Endothelial cell of umbilical vein (primary cell): ENCODE data around the gene BORCS5. TPM values are rescaled to one million over a fixed set of nuclear protein-coding genes. Genes with fewer than 3 reads are reported as not detected.

Experiments used
- BruUV-seq: library from RNA; stranded (reverse); fragments of 400-500 nt; replicated peaks from 2 replicates; lab custom pipeline; 2021; lab: Mats Ljungman, UMichigan
- CTCF ChIA-PET: fragments of 300-600, 350-600 bp; sonication (Branson Sonifier 250); formaldehyde crosslinking; loops from one replicate; lab custom pipeline; 2021; ENCODE audit warnings: antibody characterized with exemption, inconsistent platforms; lab: Charles Lee
- POLR2A ChIA-PET: fragments of 300-600, 350-600 bp; sonication (Branson Sonifier 250); formaldehyde crosslinking; loops from one replicate; lab custom pipeline; 2021; ENCODE audit warnings: antibody characterized with exemption, inconsistent platforms; lab: Charles Lee
- DNase-seq: peaks from one replicate; pipeline ENCODE4 v3.0.0-alpha.2; 2011; ENCODE audit warnings: low read depth, low spot score
- FAIRE-seq: peaks from 2 replicates; lab custom pipeline; 2011; peaks lifted over from hg19 to GRCh38; lab: Jason Lieb, UNC
- H2AFZ ChIP-seq: 2 replicates; pipeline ENCODE4 v1.6.0; 2012; ENCODE audit warnings: low read depth, low read length, control low read depth, inconsistent platforms
- H3K27ac ChIP-seq: 2 replicates; pipeline ENCODE4 v1.5.1; 2011; ENCODE audit warnings: low read depth, mild to moderate bottlenecking, control low read depth, low read length, moderate library complexity; ENCODE audit not compliant: insufficient read depth
- H3K27me3 ChIP-seq, 2 experiments: 2 replicates each; pipeline versions ENCODE4 v1.6.0 to v1.6.1; 2011; ENCODE audit warnings: low read length in 2 of 2, mixed read lengths in 1 of 2; ENCODE audit not compliant: control insufficient read depth in 2 of 2, insufficient read depth in 2 of 2
- H3K36me3 ChIP-seq, 2 experiments: 2 replicates in 1 of 2; 3 replicates in 1 of 2; pipeline ENCODE4 v1.5.1; 2011; ENCODE audit warnings: low read length in 2 of 2, mild to moderate bottlenecking in 1 of 2, moderate library complexity in 1 of 2; ENCODE audit not compliant: control insufficient read depth in 2 of 2, insufficient read depth in 2 of 2; ENCODE audit errors: extremely low read depth in 1 of 2
- H3K4me1 ChIP-seq: 3 replicates; pipeline ENCODE4 v1.5.1; 2011; ENCODE audit warnings: mild to moderate bottlenecking, low read length; ENCODE audit not compliant: control insufficient read depth, insufficient read depth; ENCODE audit errors: extremely low read depth
- H3K4me2 ChIP-seq: 2 replicates; pipeline ENCODE4 v1.6.1; 2011; ENCODE audit warnings: low read length, control low read depth, mixed read lengths; ENCODE audit not compliant: insufficient read depth
- H3K4me3 ChIP-seq, 3 experiments: fragments of 200-600 bp in 1 of 3; sonication (generic), shearing (Covaris generic) in 1 of 3; replicated peaks in 1 of 3; 2 replicates each; pipeline ENCODE4 v1.5.1; 2011 to 2016; ENCODE audit warnings: control low read depth in 3 of 3, low read length in 3 of 3, mild to moderate bottlenecking in 2 of 3, inconsistent platforms in 1 of 3, low read depth in 1 of 3, moderate library complexity in 1 of 3; ENCODE audit not compliant: insufficient read depth in 1 of 3
- H3K79me2 ChIP-seq: 2 replicates; pipeline ENCODE4 v1.6.0; 2012; ENCODE audit warnings: low read length, inconsistent platforms; ENCODE audit not compliant: control insufficient read depth, insufficient read depth
- H3K9ac ChIP-seq: replicated peaks from 2 replicates; pipeline ENCODE3; 2011; ENCODE audit warnings: low read length, control low read depth; ENCODE audit not compliant: insufficient read depth; ENCODE audit errors: extremely low read depth
- H3K9me1 ChIP-seq: replicated peaks from 3 replicates; pipeline ENCODE4 v1.6.0; 2011; ENCODE audit warnings: mild to moderate bottlenecking, low read length; ENCODE audit not compliant: control insufficient read depth, insufficient read depth; ENCODE audit errors: extremely low read depth
- H3K9me3 ChIP-seq: replicated peaks from 2 replicates; pipeline ENCODE4 v1.5.1; 2012; ENCODE audit warnings: low read length, inconsistent platforms; ENCODE audit not compliant: control insufficient read depth, insufficient read depth
- H4K20me1 ChIP-seq: replicated peaks from 2 replicates; pipeline ENCODE3; 2011; ENCODE audit warnings: mild to moderate bottlenecking, low read length; ENCODE audit not compliant: control insufficient read depth, insufficient read depth; ENCODE audit errors: extremely low read depth
- CTCF ChIP-seq, 2 donors: IDR thresholded peaks; 1 replicate in 1 of 2; 2 replicates in 1 of 2; pipeline ENCODE4 v1.5.1; 2011; ENCODE audit warnings: low read length in 2 of 2, mild to moderate bottlenecking in 2 of 2, moderate library complexity in 2 of 2, control low read depth in 1 of 2, inconsistent platforms in 1 of 2, low read depth in 1 of 2; ENCODE audit not compliant: insufficient read depth in 1 of 2; ENCODE audit errors: extremely low read depth in 1 of 2
- EZH2 ChIP-seq: IDR thresholded peaks from 2 replicates; pipeline ENCODE4 v1.6.1; 2012; ENCODE audit warnings: borderline replicate concordance, low read depth, mild to moderate bottlenecking, moderate library complexity, low read length, inconsistent platforms; ENCODE audit not compliant: severe bottlenecking
- FOS ChIP-seq: IDR thresholded peaks from 2 replicates; pipeline ENCODE4 v1.6.1; 2011; ENCODE audit warnings: mild to moderate bottlenecking, low read length, moderate library complexity, borderline replicate concordance; ENCODE audit not compliant: insufficient read depth
- GATA2 ChIP-seq: IDR thresholded peaks from 2 replicates; pipeline ENCODE4 v1.7.0; 2011; ENCODE audit warnings: low read depth, mild to moderate bottlenecking, moderate library complexity, mixed read lengths, low read length; ENCODE audit not compliant: insufficient read length, insufficient read depth
- JUN ChIP-seq: IDR thresholded peaks from 2 replicates; pipeline ENCODE4 v1.6.1; 2011; ENCODE audit warnings: borderline replicate concordance, low read depth; ENCODE audit not compliant: insufficient read length, insufficient read depth
- MAX ChIP-seq: IDR thresholded peaks from 2 replicates; pipeline ENCODE4 v1.6.1; 2011; ENCODE audit not compliant: insufficient read depth, insufficient read length
- MYC ChIP-seq: IDR thresholded peaks from one replicate; pipeline ENCODE4 v1.6.1; 2011; ENCODE audit warnings: mild to moderate bottlenecking, low read depth, low read length
- POLR2A ChIP-seq: IDR thresholded peaks from 2 replicates; pipeline ENCODE4 v1.6.1; 2012; ENCODE audit warnings: low read depth, mild to moderate bottlenecking, control low read depth, low read length
- POLR2AphosphoS5 ChIP-seq: IDR thresholded peaks from 2 replicates; pipeline ENCODE4 v1.6.1; 2012; ENCODE audit warnings: low read depth, mild to moderate bottlenecking, control low read depth, low read length, moderate library complexity; ENCODE audit not compliant: insufficient read depth
- dilution Hi-C: fragments of 300-500 bp; cut with MboI; formaldehyde crosslinking; loops from one replicate; pipeline ENCODE4 v1.15.0; 2019; ENCODE audit warnings: low sequenced_read_pairs; ENCODE audit not compliant: extremely low pct_ligation_motif_present
- intact Hi-C: fragments of 100-400 bp; cut with micrococcal nuclease; formaldehyde crosslinking; loops from one replicate; pipeline ENCODE4 v1.10.0; 2022
- polyA plus RNA-seq, 4 experiments: library from polyadenylated mRNA; depleted of rRNA in 3 of 4; stranded (reverse) in 3 of 4; unstranded in 1 of 4; fragments of >200 nt; gene quantifications; 2 replicates each; pipeline versions ENCODE4 v1.2.1 to v1.2.3, GENCODE V29; 2011 to 2012; ENCODE audit warnings: missing spikeins in 1 of 4
- total RNA-seq: library from RNA; stranded (reverse); gene quantifications from 2 replicates; pipeline ENCODE4 v1.2.3, GENCODE V29; 2021

Gene BORCS5
- total and polyA plus RNA-seq, 2 donors (not counting 3 experiments of a cell fraction or from before 2014, with no cell fraction given): 8.3 to 10.5 TPM

GRCh38 chr12:12476857-12477531, 120.1 kb downstream of the BORCS5 start:
- Histone ChIP-seq H3K9me3 (no peaks in the 10 kb centered on the region), H2AFZ (no peak overlapping the region), H3K27ac (no peak overlapping the region), H3K79me2 (no peaks in the 10 kb centered on the region), H3K4me2 (no peak overlapping the region), H4K20me1 (no peaks in the 10 kb centered on the region), H3K9ac (no peak overlapping the region), H3K27me3 (no peaks in the 10 kb centered on the region), H3K36me3 (peaks cover 0 to 4% of the 10 kb centered on the region in 2 experiments), H3K4me1 (peaks cover 21% of the 10 kb centered on the region), H3K4me3 (no peak overlapping the region), H3K9me1 (no peaks in the 10 kb centered on the region)
- intact Hi-C loops: loop anchor here (5.0 kb wide), 1 partner anchor 100 kb away; no protein-coding TSS in a partner anchor
- POLR2A ChIA-PET: no interaction called here
- no peak for TF ChIP-seq EZH2
- TF ChIP-seq CTCF (IDR thresholded peaks at IDR 0.05; ENCODE audit: extremely low read depth in 1 of 2, insufficient read depth in 1 of 2, low read depth in 1 of 2, low read length in 2 of 2): no peak
- TF ChIP-seq GATA2: no peak
- no peak for TF ChIP-seq FOS
- no peak for TF ChIP-seq MYC
- no peak for TF ChIP-seq JUN
- TF ChIP-seq POLR2AphosphoS5: no peak
- TF ChIP-seq POLR2A: no peak
- TF ChIP-seq MAX: no peak
- FAIRE-seq: no peak
- no peak for DNase-seq
- no TSS peak for BruUV-seq
- CTCF ChIA-PET: interaction anchor here (0.6 to 1.8 kb wide), 4 partner anchors 14 to 77 kb away, joined by 3 to 5 read pairs (median 4); no protein-coding TSS in a partner anchor
- dilution Hi-C loops: no loop called here
